ENCODE results near the gene CDC25B.

DNA sequence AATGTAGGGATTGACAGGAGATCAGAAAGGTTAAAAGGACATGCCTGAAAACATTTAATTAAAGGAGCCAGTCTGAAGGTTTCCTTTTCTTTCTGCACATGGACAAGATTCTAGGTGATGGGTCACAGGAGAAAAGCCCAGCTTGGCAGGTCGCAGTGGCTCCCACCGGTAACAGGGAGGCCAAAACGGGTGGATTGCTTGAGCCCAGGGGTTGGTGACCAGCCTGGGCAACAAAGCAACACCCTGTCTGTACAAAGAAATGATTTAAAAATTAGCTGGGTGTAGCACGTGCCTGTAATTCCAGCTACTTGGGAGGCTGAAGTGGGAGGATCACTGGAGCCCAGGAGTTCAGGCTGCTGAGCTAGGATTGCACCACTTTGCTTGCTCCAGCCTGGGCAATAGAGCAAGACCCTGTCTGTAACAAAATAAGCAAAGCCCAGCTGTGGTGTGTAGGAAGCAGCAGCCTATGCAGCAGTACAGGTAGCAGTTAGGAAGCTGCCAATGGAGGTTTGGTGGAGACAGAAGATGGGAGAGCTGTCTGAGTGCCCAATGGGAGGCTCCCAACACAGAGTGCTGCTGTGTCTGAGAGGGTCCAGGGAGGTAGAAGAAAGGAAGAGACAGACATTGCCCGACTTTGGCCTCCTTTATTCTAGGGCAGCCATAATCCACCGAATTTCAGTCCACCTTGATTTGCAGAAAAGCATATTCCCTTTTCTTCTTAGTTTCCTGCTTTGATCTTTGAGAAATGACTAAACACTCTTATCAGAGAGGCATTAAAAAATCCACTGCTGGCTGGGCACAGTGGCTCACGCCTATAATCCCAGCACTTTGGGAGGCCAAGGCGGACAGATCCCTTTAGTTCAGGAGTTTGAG lies 17.1 kb downstream of the CDC25B start:
- TF ChIP-seq, protein P1, sequence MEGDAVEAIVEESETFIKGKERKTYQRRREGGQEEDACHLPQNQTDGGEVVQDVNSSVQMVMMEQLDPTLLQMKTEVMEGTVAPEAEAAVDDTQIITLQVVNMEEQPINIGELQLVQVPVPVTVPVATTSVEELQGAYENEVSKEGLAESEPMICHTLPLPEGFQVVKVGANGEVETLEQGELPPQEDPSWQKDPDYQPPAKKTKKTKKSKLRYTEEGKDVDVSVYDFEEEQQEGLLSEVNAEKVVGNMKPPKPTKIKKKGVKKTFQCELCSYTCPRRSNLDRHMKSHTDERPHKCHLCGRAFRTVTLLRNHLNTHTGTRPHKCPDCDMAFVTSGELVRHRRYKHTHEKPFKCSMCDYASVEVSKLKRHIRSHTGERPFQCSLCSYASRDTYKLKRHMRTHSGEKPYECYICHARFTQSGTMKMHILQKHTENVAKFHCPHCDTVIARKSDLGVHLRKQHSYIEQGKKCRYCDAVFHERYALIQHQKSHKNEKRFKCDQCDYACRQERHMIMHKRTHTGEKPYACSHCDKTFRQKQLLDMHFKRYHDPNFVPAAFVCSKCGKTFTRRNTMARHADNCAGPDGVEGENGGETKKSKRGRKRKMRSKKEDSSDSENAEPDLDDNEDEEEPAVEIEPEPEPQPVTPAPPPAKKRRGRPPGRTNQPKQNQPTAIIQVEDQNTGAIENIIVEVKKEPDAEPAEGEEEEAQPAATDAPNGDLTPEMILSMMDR (optimal IDR thresholded peaks at IDR 0.05 in 1 of 3, IDR thresholded peaks at IDR 0.05 in 1 of 3, conservative IDR thresholded peaks at IDR 0.05 in 1 of 3; ENCODE audit: extremely low read depth in 1 of 3, insufficient read depth in 2 of 3, low read length in 3 of 3), result no peak
- TF ChIP-seq EZH2 (IDR thresholded peaks at IDR 0.05; ENCODE audit: low read length), result no peak

Data from keratinocyte (primary cell).